Activated gamma-delta T cell treated with Interleukin-2 at 50 U/mL for 16 hours (primary cell): ENCODE data around the gene DHRS7B.
"Not testable (repeated sequence)": the region's sequence is repeated elsewhere in the genome, so short reads cannot be mapped to it uniquely, and the experiment has no call there.

Source experiments
- DNase-seq: peaks from one replicate; pipeline ENCODE4 v3.0.0-alpha.2; 2020

DHRS7B gene

DNA sequence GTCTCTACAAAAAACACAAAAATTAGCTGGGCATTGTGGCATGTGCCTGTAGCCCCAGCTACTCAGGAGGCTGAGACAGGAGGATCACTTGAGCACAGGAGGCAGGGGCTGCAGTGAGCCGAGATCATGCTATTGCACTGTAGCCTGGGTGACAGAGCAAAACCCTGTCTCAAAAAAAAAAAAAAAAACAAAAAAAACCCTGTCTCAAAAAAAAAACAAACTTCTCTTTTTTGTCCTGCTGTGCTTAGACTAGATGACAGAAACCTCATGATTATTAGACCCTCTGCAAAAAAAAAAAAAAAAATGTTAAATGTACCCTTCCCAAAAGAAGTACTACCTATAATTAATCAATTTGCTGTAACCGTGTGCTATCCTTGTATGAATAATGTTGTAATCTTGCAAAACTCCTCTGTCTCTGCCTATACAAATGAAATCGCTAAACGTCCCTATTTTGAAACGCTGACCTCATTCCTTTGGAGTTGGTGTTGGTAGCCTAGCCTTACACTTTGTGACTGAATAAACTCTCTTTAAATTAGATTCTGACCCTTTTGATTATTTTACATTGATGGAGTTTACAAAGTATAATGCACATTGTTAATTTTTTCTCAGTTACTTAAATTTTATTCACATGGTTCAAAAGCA lies 13.6 kb upstream of the DHRS7B start:
- DNase-seq = no peak

DNA sequence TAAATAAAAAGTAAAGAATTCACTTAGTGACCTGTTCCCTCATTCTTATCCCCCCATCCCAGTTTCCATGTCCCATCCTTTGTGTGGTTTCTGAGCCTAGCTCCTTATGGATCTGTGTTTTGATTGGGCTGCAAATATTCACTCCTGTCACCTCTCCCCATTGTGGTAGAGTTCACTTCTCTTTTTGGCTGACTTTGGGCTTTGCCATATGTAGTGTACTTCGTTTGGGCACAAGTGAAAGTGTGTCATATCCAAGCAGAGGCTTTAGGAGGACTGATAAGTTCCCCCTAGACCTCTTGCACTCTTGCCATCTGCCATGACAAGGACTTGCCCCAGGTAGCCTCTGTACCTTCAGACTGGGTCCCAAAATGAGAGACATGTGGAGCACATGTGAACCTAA lies 13.0 kb upstream of the DHRS7B start:
- DNase-seq = no peak

DNA sequence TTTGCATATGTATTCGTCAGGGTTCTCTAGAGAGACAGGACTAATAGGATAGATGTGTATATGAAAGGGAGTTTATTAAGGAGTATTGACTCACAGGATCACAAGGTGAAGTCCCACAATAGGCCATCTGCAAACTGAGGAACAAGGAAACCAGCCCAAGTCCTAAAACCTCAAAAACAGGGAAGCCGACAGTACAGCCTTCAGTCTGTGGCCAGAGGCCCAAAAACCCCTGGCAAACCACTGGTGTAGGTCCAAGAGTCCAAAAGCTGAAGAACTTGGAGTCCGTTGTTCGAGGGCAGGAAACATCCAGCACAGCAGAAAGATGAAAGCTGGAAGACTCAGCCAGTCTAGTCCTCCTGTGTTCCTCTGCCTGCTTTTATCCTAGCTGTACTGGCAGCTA lies 12.0 kb upstream of the DHRS7B start:
- not testable (repeated sequence) for DNase-seq

DNA sequence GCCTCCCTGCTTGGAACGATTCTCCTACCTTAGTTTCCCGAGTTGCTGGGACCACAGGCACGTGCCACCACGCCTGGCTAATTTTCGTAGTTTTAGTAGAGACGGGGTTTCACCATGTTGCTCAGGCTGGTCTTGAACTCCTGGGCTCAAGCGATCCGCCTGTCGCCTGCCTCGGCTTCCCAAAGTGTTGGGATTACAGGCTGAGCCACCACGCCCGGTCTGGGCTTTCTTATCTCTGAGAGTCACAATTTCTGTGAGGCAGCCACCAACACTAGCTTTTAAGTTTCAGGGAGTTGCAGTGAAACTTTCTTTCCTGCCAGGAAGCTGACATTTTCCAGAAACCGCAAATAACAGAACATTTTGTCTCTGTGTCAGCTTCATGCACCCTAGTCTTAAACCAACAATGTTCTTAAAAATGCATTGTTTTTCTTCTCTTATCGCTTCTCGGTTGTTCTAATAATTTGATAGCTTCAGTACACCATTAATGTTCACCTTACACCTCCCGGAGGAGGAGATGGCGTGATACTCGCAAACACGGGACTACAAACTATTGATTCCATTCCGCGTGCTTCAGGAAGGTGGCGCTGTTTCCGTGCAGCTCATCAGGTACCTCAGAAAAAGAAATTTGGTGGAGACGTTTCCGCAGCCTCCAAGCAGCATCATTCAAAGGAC lies 7.4 kb upstream of the DHRS7B start:
- peak; percentile 63 for DNase-seq

DNA sequence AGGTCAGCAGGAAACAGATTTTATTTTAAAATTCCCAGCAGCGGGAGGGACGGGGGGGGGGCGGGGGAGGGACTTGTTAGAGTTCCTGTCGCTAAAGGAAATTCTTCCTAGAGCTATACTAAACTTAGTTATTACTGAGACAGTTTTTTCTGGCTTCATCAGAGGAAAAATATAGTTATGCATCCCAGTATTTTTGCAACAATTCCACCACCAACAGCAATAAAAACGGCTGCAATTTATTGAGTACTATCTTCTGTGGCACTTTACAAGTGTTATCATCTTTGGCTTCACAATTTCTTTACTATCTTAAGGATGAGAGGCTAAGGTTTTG lies 6.9 kb upstream of the DHRS7B start:
- DNase-seq = no peak

DNA sequence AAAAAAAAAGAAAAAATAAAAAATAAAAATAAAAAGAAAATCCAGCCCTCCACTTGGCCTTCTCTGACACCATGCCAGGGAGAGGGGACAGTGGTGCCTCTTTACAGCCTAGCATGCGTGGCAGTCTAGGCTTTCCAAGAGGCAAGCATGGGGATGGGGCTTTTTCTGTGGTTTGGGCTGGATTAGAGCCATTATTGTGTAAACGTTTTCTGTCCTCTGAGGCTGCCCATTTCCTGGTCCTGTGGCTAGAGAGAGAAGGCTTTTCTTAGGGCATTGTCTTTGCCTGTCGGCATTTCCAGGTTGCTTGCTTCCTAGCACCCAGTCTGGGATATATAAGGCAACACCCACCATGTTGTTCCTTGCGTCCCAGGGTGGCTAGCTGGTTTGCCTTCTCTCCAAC lies 2.7 kb upstream of the DHRS7B start:
- DNase-seq = no peak

DNA sequence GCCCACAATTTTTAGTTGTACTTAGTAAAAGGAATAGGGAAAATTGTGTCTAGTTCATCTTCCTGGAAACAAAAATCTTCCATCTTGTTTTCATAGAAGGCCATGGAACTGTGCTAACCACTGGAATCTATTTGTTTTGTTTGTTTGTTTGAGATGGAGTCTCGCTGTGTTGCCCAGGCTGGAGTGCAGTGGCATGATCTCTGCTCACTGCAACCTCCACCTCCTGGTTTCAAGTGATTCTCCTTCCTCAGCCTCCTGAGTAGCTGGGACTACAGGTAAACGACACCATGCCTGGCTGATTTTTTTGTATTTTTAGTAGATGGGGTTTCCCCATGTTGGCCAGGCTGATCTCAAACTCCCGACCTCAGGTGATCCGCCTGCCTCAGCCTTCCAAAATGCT lies 2.2 kb upstream of the DHRS7B start:
- DNase-seq = not testable (repeated sequence)

DNA sequence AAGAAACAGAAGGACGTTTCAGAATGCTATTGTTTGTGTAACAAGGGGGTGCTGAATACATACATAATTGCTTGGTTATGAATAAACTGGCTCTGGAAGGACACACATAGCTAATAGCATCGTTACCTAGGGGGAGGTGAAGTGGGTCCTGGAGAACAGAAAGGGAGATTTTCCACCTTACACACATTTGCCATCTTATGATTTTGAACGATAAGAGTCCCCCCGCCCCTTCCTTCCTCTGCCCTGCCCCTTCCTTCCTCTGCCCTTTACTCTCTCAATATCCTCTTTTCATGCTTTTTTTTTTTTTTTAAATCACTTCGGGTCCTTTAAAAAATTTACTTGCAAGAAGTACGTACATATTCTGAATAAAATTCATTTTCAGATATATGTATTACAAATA lies 902 bp upstream of the DHRS7B start:
- peak; percentile 61 for DNase-seq

DNA sequence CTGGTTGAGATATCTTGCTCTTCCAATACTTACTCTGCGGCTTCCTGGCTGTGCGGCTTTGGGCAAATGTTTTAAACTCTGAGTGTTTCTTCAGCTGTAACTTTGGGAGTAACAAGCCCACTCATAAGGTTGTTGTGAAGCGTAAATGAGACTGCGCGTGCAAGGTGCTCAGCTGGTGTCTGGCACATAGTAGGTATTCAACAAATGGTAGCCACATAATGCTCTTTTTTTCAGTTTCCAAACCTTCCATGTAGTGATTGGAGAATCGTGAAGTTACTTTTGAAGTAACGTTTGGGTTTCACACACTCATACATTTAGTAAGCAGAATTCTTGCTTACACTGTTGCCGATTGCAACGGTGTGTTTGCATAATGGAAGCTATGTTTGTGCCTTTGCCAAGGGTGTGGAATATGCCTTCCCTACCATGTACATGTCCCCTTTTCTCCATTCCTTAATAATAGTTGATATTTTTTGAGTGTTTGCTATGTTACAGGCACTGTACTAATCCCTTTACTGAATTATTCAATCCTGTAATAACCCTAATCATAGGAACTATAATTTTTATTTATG lies 829 bp downstream of the DHRS7B start:
- DNase-seq = no peak

DNA sequence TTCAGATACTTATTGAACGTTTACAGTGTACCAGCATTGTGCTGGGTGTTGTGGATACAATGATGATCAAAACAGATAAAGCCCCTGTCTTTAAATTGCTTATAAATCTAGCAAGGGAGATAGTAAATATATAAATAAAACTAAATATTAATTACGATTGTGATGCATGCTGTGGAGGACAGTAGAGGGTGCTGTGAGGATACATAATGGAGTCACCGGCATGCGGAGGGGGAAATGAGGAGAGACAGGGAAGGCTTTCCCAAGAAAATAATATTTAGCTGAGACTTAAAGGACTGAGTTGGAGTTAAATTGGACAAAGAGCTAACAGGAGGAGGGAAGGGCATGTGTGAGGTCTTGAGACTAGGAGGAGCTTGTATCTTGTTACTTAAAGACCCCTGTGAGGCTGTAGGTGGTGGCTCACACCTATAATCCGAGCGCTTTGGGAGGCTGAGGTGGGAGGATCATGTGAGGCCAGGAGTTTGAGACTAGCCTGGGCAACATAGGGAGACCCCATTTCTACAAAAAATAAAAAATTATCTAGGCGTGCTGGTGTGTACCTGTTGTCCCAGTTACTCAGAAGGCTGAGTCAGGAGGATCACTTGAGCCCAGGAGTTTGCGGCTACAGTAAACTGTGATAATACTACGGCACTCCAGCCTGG lies 2.4 kb downstream of the DHRS7B start:
- DNase-seq = no peak

DNA sequence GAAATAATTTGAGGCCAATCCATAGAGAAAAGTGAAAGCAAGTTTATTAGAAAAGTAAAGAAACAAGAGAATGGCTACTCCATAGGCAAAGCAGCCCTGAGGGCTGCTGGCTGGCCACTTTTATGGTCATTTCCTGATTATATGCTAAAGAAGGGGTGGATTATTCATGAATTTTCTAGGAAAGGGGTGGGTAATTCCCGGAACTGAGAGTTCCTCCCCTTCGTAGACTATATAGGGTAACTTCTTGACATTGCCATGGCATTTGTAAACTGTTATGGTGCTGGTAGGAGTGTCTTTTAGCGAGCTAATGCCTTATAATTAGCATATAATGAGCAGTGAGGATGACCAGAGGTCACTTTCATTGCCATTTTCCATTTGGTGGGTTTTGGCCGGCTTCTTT lies 4.4 kb downstream of the DHRS7B start:
- no peak for DNase-seq

DNA sequence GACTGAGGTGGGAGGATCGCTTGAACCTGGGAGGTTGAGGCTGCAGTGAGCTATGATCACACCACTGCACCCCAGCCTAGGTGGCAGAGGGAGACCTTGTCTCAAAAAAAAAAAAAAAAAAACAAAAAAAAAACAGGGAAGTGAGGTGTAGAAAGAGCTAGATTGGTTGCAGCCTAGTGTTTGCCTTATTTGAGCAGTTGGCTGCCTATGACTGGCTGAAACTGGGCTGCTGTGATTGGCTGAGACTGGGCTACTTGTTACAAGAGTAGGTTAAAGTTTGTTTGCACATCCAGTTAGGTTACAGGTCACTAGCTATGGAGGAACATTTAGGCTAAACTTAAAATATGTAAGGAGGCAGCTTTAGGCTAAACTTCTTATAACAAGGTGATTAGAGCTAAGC lies 5.7 kb downstream of the DHRS7B start:
- DNase-seq = no peak

DNA sequence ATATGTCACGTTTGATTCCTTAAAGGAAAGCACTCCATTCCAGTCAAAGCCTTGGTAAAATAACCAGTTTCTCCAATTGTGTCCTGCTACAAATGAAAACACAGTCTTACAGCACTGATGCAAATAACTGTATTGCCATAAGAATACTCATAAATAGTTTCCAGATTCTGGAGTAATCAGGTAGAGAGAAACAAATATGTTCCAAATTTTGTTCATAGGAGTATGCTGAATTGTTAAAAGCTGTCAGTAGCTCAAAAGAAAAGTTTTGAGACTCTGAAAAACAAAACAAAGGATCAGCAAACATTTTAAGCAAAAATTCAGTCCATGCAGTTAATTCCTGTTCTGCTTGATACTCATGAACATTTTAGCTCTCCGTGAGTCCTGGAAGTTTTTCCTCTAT lies 7.8 kb downstream of the DHRS7B start:
- no peak for DNase-seq

DNA sequence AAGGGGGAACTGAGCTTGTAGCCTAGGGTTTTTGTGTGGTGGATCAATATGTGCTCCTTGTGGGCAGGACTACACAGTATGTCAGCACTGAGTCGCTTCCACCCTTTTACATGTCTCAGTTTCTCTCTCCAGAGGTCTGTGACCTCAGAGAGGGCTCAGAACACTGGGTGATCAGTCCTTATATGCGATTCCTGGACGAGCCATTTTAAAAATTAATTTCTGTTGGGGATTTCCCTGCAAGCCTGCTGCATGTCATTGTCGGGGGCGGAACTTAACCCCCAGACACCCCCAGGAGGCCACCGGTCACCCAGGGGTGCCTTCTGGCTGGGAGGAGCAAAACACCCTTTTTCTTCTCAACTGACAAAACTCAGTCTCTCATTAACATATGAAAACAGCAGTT lies 14.1 kb downstream of the DHRS7B start:
- DNase-seq = no peak

DNA sequence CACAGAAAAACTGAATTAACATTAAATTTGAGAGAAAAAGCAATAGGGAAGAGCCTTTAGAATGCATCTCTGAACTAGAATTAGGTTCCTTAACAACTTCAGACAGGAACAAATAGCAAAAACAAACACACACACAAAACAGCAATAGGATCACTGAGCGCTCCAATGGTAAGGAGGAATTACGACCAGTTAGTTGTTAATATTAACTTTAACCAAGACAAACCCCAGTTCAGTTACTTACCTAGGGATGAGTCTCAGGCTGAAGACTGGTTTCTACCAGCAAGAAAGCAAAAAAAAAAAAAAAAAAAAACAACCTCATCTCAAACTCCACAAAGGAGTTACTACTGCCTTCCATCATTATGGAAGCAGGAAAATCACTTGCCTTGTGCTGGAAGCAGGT lies 14.6 kb downstream of the DHRS7B start:
- no peak for DNase-seq

DNA sequence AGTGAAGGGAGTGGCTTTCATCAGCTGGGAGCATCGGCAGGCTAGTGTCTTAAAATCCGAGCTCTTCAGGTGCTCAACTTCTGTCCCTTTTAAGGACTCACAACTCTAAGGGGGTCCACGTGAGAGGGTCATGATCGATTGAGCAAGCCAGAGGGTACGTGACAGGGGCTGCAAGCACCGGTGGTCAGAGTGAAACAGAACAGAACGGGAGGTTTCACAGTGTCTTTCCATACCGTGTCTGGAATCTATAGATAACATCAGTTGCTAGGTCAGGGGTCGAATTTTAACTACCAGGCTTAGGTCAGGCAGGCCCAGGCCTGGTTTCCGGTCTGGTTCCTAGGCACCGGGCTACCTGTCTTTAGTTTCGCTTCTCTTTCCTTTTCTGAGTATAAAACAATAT lies 15.3 kb downstream of the DHRS7B start:
- DNase-seq = not testable (repeated sequence)

DNA sequence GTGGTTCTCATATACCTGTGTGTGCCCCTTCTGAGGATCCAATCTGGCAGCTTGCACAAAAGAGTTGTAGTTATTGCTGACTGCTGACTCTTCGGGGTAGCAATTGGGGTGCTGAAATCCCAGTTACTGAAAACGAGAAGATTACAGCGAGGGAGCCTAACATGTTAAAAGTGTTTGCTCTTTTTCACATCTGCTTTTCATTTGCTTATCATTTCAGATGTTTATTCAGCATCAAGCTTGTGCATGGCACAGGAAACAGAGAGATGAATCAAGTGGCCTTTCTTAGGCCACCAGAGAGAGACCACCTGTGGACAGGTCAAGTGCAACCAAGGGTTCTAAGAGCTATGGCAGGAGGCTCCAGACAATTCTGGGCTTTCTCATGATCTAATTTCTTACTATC lies 16.9 kb downstream of the DHRS7B start:
- no peak for DNase-seq

DNA sequence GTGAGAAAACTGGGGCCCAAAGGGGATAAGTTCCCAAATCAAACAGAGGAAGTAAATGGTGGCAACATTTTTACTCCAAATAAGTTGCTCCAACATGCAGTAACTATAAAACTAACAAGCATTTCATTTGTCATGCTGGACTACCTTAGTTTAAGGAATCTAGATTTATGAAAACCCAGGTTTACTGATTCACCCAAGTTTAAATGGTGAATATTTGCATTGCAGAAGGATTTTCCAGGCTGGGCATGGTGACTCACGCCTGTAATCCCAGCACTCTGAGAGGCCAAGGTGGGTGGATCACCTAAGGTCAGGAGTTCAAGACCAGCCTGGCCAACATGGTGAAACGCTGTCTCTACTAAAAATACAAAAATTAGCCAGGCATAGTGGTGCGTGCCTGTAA lies 17.5 kb downstream of the DHRS7B start:
- DNase-seq = not testable (repeated sequence)

DNA sequence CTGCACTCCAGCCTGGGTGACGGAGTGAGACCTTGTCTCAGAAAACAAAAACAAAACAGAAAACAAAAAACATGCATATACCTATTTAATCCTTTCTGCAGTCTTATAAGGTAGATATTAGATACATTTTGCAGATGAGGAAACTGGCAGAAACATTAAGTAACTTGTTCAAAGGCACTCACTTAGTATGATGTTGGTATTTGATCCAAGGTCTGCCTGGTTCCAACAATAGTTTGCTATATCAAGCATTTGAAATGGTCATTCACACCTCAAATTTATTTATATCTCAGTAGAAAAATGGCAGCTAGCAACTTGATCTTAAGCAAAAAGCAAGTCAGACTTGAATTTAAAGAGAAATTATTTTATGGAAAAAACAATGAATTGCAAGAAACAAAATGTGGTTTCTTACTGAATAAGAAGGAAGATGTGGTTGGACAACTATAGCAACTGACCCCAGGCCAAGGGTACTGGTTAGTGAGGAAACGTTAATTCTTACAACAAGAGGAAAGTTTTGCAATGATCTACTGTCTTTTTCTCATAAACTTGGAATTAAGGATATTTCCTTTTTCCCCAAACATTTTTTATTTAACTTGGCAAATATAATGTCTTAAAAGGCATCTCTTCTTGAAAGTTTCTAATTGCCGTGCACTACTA lies 19.7 kb downstream of the DHRS7B start:
- no peak for DNase-seq

DNA sequence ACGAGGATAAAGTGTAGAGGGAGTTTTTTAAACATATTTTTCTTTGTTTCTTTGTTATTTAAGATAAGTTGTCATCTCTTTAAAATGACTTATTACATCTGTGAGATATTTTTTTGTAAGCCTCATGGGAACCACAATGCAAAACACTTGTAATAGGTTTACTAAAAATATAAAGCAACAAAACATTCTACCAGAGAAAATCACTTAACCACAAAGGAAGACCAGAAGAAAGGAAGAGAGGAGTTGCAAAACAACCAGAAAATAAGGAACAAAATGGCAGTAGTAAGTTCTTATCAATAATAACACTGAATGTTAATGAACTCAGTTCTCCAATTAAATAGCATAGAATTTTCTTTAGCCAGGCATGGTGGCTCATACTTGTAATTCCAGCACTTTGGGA lies 22.9 kb downstream of the DHRS7B start:
- DNase-seq = no peak

DNA sequence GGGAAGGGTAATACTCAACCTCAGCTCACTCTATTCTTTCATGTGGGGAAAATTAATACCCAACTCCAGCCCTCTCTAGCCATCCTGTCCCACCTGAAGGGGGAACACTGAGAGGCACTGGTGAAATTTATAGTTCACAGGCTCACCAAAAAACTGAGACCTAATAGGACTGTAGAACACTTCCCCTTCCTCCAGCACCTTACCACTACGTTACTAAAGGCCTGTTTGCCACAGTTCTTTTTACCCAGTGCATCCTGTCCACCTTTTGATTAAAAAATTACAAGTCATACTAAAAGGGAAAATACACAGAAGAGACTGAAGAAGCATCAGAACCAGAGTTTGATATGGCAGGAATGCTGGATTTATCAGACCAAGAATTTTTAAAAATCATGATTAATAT lies 26.0 kb downstream of the DHRS7B start:
- DNase-seq = no peak

DNA sequence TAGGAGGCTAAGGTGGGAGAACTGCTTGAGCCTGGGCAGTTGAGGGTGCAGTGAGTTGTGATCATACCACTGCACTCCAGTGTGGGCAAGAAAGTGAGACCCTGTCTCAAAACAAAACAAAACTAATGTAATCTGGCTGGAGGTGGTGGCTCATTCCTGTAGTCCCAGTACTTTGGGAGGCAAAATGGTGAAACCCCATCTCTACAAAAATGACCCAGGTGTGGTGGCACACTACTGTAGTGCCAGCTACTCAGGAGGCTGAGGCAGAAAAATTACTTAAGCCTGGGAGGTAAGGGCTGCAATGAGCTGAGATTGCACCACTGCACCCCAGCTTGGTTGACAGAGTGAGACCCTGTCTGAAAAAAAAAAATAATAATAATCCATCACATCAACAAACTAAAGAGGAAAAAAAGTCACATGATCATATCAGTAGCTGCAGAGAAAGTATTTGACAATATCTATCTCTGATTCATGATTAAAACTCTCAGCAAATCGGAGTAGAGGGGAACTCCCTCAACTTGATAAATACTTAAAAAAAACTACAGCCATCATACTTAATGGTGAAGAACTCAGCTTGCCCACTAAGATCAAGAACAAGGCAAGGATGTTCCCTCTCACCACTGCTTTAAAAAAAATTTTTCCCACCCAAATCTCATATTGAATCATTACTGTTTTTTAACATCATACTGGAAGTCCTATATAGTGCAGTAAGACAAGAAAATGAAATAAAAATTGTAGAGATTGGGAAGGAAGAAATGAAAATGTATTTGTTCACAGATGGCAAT lies 31.0 kb downstream of the DHRS7B start:
- DNase-seq = no peak

DNA sequence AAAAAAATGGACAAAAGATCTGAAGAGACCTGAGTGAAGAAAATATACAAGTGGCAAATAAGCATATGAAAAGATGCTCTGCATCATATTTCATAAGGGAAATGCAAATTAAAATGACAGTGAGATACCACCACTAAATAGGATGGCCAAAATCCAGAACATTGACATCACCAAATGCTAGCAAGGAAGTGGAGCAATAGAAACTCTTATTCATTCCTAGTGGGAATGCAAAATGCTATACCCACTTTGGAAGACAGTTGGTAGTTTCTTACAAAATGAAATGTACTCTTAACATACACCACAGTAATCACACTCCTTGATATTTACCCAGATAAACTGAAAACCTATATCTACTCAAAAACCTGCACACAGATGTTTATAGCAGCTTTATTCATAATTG lies 33.6 kb downstream of the DHRS7B start:
- DNase-seq = no peak
